HG03575 (cell line): ENCODE measurements around the gene RRP15.
"Not testable (repeated sequence)": the region's sequence is repeated elsewhere in the genome, so short reads cannot be mapped to it uniquely, and the experiment has no call there.

Source experiments
- ATAC-seq: cut with Tn5 transposase; IDR thresholded peaks from one replicate; pipeline ENCODE4 v1.9.1; 2021; ENCODE audit not compliant: unreplicated experiment, insufficient number of reproducible peaks, low FRiP score; ENCODE audit errors: extremely low read depth

The RRP15 gene

DNA sequence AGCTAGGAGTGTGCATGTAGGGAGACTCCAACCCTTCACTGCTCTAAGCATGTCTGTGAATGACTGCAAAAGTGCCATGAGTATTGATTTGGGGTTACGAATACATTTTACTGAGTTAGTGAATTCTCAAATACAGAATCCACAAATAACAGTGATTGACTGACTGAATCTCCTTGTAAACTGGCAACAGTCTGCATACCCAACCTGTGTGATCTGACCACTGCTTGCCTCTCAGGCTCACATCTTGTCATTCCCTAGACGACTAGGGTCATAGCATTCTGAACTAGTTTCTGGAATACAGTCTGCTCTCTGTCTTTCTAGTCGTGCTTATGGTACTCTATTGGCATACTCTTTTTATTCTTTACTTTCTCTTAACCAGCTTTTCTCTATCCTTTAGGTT lies 7.4 kb downstream of the RRP15 start:
- ATAC-seq = no peak

GRCh38 chr1:218294546-218294945 lies 9.5 kb downstream of the RRP15 start:
- no peak for ATAC-seq

DNA sequence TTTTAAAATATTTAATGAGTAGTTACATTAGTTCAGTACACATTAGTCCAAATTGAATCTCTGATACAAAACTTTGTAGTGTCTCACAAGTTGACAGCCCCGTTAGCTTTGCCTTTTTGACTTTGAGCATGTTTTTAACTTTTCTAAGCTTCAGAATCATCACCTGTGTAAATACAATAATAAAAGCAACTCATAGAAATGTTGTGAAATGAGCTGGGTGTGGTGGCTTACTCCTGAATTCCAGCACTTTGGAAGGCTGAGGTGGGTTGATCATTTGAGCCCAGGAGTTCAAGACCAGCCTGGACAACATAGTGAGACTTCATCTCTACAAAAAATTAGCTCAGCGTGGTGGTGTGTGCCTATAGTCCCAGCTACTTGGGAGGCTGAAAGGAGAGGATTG lies 11.1 kb downstream of the RRP15 start:
- no peak for ATAC-seq

DNA sequence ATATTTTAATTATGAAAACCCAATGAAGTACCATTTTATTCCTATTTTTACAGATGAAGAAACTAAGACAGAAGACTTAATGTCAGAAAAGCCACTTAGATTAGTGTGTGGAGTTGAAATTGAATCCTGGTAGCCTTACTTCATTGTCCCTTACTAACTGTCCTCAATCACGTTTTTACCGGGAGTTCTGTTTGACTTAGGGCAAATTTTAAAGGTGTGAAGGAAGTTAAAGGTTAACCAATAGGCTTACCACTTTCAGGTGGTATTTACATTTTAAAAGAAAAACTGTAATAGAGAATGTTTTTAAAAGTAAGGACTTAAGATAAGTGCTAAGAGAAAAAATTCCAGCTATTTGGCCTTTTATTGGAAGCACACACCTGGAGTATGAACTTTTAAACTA lies 12.4 kb downstream of the RRP15 start:
- ATAC-seq = no peak

GRCh38 chr1:218297867-218298266 lies 12.8 kb downstream of the RRP15 start:
- no peak for ATAC-seq

DNA sequence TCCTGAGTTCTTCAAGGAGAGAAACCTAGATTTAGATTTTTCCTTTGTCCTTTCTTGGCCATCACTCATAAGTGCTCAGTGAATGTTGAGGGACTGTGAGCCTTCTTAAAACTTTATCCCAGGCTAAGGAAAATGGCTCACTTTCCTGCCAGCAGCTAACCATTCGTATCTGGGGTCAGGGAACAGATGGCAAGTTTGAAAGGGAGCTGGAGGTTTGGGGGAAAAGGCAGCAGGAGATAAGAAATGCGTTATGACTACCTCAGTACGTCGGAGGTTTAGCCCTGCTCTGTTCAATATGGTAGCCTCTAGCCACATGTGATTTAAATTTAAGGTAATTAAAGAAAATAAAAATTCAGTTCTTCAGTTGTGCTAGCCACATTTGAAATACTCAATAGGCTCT lies 13.3 kb downstream of the RRP15 start:
- ATAC-seq = no peak

GRCh38 chr1:218299416-218299815 lies 14.3 kb downstream of the RRP15 start:
- no peak for ATAC-seq

DNA sequence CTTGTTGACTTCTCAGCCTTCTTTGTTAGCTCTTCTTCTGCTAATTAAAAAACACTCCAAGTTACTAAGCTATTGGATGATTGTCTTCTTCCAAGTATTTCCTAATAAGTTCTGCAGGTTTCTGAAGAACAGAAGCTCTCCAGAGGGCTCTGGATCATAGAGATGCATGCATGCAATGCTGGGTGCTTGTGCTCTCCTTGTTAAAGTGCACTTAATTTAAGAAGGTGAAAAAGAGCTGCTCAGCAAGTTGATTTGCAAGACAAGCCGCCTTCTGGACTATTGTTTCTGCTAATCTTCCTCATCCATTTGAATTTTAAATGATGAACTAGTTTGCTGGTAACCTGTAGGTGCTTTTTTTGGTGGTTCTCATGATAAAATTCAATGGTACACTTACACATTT lies 16.1 kb downstream of the RRP15 start:
- no peak for ATAC-seq

- ATAC-seq = no peak
Measured at GRCh38 chr1:218302155-218302554, 17.1 kb downstream of the RRP15 start.

DNA sequence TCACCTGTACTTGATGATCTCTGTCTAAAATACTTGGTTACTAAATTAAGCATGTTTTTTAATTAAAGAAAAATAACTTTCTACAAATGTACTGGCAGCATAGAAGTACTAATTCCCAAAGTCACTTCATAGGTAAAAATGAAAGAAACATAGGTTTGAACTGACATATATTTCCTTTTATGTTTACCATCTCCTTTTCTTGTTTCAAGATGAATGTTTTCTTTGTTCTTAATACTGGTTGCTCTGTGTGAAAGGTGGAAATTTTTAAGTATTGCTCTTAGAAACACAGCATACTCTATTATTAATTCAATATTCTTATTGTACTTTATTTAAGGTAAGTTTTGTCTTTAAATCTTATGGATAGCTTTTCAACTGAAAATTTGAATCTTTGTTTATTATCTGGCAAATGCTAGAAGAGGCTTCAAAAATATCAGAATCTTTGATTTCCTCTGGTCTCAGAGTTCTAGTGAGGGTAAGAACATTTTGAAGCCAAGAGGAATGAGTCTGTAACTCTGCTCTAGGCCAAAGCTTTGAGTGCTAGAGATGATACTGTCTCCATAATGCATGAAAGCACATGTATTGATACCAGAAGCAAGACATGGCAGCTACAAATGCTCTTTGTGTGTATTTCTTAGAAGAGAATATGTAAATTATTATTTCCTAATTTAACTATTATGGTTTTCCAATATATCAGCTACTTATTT lies 18.2 kb downstream of the RRP15 start:
- no peak for ATAC-seq

- peak; percentile 74 for ATAC-seq
Measured at GRCh38 chr1:218304281-218305039, 19.4 kb downstream of the RRP15 start.

- no peak for ATAC-seq
Measured at GRCh38 chr1:218305472-218306064, 20.5 kb downstream of the RRP15 start.

DNA sequence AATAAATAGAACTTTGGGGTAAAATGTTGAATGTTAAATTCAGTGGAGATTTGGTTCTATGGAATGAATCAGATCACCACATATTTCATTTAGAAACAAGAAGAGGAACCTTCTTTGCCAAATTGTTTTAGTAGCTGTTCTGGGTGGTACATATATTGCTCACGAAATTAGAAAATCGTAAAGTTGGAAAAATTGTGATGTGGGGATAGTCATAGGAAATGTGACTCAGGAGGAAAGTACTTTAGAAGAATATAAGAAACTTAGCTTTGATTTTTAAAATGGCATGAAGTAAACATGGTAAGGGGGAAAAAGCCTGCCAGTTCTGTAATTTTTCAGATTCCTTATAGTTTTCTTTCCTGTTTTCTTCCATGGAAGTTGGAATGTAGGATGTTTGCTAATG lies 27.4 kb downstream of the RRP15 start:
- no peak for ATAC-seq

GRCh38 chr1:218314316-218314715 lies 29.2 kb downstream of the RRP15 start:
- ATAC-seq = no peak

DNA sequence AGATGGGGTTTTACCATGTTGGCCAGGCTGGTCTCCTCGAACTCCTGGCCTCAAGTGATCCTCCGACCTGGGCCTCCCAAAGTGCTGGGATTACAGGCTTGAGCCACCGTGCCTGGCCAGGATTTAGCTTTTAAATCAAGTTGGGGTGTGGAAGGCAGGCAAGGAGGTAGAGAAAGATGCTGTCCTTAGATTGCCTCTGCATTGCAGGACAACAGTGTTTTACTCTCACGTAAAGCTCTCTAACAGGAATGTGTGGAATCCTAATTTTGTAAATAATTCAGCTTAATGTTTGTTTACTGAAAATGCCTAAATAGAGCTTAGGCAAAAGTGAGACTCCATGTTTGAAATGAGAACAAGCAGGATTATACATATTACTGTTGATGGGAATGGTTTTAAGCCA lies 30.5 kb downstream of the RRP15 start:
- no peak for ATAC-seq

DNA sequence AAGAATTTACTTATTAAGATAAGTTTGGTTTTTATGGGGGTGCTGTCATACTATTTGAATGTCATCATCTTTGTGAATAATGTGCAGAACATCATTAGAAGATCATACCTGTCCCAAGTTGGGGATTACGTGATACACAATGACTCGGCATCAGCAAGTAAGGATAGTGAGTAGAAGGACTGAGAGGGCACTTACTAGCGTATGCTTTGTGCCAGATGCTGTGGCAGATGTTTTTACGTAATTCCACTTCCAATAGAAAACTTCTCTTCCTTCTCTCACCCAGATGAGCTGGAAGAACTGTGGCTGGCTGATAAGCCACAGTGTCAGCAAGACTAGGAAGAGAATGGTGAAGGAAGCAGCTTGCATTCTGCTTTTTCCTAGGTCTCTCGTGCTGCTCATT lies 32.0 kb downstream of the RRP15 start:
- no peak for ATAC-seq

- not testable (repeated sequence) for ATAC-seq
Measured at GRCh38 chr1:218320182-218320581, 35.1 kb downstream of the RRP15 start.

DNA sequence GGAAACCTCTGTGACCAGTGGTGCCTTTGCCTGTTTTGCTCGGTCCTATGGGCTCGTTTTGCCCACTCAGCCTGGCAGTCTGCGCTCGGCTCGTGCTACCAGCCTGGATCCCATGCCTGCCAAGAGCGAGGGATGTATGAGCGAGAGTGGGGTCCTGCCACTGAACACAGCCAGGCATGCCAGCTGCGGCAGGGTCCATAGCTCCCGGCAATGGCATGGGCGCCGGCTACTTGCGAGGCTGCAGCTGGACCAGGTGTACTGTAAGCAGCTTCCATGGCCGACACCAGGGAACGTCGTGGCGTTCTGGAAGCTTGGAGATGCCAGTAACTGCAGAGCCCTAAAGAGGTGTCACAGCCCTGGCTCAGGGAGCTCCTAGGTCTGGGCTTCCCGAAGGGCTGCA lies 37.7 kb downstream of the RRP15 start:
- no peak for ATAC-seq

GRCh38 chr1:218323568-218324225 lies 38.6 kb downstream of the RRP15 start:
- ATAC-seq = no peak

GRCh38 chr1:218324226-218324580 lies 39.1 kb downstream of the RRP15 start:
- ATAC-seq = no peak
